Measurements from ENCODE around the gene JPH3.

The JPH3 gene

DNA sequence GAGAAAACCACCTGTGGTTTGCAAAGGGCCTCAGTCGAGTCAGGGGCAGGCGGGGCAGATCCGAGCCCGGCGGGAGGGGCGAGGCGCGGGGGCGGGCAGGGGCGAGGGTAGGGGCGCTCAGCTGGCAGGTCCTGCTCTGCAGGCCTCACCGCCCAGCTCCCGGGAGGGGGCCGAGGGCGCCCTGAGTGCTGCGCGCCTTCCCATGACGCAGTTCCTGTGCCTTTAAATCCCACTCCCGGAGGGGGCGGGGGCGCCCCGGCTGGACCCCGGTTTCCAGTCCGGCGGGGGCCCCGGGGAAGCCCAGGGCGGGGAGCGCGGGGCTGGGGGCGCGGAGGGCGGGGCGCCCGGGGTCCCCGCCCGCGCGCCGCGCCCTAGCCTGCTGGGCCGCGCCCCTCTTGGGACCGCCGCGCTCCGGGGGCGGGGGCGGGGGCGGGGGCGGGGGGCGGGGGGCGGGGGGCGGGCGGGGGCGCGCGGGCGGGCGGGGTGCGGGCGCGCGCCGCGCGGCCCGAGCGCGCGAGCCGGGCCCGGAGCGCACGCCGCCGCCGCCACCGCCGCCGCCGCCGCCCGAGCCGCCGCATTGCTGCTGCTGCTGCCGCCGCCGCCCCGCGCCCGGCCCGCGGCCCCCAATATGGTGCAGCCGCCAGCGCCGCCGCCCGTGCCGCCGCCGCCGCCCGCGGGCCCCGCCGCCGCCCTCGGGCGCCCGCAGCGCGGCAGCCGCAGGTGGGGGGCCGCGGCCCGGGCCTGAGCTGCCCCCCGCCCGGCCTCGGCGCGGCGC, at the start of gene JPH3:
JPH3 (plus strand) TSS at position 508 of the 775 bp plus-strand sequence. CDS start 639 bp downstream, outside the sequence.
- no peak for DNase-seq (ENCODE audit: low spot score)

DNA sequence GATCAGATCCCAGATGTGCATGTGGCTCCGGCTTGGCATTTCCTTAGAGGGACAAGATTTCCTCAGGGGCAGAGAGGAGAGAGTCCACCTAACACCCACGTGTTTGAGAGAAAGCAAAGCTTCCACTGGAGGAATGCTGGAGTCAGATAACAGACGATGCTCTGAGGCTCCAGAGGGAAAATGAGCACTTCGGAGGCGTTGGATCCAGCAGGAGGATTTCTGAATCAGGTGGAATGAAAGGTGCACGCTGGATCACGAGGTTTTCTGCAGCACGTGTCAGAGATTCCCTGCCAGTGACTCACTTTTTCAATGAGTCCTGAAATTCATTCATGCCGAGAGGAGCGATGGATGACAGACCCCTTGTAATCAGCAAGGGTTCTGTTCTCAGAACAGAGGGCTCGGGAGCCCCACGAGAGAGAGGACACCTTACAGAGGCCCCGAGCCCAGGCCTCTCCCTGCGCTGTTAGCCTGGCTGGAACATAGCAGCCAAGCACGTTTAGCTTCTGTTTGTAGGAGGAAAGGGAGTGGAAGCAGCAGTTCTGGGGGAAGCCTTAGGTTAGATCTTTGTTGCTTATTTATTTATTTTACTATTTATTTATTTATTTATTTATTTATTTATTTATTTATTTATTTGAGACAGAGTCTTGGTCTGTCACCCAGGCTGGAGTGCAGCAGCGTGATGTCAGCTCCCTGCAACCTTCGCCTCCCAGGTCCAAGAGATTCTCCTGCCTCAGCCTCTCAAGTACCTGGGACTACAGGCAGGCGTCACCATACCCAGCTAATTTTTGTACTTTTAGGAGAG, 49.3 kb upstream of the JPH3 start:
- peak; percentile 10 for DNase-seq (ENCODE audit: low spot score)

DNA sequence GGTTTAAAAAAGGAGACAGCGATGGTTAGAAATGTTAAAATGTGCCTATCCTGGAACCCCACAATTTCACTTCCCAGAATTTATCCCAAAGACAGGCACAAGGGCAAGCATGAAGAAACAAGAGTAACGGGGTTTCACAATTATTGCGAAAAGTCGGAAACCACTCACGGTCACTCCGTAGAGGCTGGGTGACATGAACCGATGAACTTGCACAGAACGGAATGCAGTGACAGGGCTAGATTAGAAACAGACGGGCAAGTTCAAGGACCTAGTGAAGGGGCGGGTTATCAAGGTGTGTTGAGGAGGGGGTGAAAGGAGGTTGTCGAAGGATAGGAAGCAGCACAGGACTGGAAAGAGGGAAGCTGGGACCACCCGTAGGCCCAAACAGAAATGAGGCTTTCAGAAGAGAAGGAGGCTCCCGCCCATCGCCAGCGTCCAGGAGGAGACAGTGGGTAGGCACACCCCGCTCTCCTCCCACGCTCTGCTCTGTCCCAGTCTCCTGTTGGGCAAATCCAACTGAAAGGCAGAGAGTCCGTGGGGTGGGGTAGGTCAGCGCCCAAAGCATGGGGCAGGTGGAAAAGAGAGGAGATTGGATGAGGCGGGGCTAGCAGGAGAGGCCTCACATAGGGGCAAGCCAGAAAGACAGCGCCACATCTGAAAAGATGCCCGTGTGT, 47.4 kb upstream of the JPH3 start:
- no peak for DNase-seq (ENCODE audit: low spot score)

DNA sequence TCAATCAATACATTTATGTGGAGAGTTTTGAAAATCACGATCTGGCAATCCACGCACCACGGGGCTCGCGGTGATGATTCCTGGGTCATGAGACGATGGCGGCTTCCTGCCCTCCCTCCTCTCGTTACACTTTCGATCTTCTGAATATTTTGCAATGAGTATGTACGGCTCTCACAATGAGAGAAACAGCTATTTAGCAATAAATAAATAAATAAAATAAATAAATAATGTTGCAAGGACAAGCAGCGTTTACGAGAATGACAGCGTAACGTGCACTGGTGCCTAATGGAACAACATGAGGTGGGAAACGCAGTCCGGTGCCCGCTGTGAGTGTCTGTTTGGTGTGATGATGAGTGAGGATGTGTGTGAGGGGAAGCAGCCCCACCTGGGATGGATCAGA, 46.7 kb upstream of the JPH3 start:
- DNase-seq (ENCODE audit: low spot score): no peak

- no peak for DNase-seq (ENCODE audit: low spot score)
These were observed 45.3 kb upstream of the JPH3 start for GRCh38 chr16:87556941-87557459.

DNA sequence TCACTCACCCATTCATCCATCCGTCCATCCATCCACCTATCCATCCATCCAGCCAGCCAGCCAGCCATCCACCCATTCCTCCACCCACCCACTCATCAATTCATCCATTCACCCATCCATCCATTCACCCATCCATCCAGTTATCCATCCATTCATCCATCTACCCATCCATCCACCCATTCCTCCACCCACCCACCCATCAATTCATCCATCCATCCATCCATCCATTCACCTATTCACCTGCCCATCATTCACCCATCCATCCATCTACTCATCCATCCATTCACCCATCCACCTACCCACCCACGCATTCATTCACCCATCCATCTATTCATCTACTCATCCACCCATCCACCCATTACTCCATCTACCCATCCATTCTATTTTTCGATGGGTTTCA, 43.6 kb upstream of the JPH3 start:
- DNase-seq (ENCODE audit: low spot score): no peak

DNA sequence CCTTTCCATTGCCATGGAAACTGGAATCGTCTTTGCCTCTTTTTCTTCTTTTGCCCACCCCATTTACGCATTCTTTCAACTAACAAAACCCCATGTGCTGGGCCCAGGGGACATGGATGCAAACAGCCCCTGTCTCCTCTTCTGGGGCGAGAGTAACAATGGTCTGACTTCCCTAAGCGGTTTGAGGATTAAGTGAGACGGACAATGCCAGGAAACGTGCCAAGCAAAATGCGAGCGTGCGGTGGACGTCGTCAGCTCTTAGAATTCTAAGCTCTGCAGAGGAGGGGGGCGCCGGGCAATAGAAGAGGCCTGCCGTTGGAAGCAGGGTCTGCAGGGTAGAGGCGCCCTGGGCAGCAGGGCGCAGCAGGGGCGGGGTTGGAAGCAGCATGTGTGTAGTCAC, 42.4 kb upstream of the JPH3 start:
- no peak for DNase-seq (ENCODE audit: low spot score)

DNA sequence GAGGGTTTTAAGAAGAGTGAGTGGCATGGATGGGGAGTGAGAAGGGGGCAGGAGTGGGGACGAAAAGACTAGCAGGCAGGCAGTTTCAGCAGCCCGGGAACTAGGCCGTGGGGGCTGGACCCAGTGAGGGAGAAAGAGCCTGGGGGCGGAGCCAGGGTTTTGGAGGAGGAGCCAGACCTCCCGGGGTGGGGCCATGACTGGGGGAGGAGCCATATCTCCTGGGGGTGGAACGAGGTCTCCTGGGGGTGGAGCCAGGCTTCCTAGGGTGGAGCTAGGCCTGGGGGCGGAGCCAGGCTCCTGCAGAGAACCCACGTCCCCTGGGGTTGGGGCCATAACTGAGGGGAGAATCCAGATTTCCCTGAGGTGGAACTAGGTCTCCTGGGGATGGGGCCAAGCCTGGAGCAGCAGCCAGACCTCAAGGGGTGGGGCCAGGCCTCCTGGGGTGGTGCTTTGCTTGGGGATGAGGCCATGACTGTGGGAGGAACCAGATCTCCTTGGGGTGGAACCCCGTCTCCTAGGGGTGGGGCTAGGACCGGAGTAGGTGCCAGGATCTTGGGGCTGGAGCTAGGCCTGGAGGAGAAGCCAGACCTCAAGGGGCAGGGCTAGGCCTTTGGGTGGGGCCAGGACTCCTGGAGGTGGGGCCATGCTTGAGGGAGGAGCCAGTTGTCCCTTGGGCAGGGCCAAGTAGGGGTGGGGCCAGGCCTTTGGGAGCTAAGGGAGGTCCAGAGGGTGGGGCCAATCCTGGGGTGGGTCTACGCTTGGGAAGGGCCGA, 41.7 kb upstream of the JPH3 start:
- peak; percentile 67 for DNase-seq (ENCODE audit: low spot score)

DNA sequence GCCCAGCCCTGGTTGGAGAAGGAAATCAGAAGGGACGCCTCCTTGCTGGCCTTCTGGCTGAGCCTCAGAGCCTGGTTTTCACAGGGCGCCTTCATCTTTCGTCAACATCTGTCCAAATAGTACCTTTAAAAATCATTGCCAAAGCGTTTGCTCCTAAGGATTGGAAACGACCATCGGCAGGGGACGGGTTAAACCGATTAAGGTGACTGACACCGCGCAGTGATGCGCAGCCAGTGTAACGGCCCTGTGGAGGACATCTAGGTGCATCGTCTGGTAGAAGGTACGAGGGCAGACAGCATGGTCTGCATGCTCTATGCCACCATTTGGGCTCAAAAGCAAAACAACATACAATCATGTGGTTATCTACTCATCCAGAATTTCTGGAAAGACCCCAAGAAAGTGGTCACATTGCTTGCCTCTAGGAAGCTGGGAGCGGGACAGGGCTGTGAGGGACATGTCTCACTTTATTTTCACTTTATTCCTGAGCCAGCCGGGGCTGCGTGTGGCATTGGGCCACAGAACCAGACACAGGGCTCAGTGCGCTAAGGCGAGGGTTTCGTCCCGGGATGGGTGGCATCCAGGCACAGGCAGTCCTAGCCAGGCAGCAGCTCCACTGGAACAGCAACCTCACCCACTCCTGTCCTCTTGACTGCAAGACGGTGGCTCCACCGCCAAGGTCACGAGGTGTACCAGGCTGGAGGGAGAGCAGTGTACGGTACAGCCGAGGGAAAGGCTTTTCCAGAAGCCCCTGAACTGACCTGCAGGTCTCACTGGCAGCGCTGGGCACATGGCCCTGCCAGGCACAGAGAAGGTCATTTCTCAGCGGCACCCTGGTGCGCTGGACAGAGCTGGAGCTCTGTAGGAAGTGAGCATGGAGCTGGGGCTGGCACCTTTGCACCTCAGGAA, 40.9 kb upstream of the JPH3 start:
- DNase-seq (ENCODE audit: low spot score): no peak

DNA sequence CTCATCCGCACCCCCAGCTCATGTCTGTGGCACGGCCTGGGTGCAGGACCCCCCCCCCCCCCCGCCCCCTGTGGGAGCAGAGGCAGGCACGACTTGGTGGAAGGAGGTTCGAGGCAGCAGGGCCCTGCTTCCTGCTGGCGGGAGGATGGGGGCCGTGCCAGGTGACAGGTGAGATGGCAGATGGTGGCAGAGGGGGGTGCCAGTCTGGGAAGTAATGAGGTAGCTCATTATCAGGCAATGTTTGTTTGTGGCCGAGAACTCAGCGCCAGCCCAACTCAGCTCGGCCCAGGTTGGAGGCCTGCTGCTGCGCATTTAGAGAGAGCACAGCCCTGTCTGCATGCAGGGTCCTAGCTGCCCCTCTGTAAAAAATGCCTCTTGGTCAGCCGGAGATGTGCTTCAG, 40.1 kb upstream of the JPH3 start:
- DNase-seq (ENCODE audit: low spot score): no peak

- no peak for DNase-seq (ENCODE audit: low spot score)
These were observed 39.3 kb upstream of the JPH3 start for GRCh38 chr16:87563022-87563421.

DNA sequence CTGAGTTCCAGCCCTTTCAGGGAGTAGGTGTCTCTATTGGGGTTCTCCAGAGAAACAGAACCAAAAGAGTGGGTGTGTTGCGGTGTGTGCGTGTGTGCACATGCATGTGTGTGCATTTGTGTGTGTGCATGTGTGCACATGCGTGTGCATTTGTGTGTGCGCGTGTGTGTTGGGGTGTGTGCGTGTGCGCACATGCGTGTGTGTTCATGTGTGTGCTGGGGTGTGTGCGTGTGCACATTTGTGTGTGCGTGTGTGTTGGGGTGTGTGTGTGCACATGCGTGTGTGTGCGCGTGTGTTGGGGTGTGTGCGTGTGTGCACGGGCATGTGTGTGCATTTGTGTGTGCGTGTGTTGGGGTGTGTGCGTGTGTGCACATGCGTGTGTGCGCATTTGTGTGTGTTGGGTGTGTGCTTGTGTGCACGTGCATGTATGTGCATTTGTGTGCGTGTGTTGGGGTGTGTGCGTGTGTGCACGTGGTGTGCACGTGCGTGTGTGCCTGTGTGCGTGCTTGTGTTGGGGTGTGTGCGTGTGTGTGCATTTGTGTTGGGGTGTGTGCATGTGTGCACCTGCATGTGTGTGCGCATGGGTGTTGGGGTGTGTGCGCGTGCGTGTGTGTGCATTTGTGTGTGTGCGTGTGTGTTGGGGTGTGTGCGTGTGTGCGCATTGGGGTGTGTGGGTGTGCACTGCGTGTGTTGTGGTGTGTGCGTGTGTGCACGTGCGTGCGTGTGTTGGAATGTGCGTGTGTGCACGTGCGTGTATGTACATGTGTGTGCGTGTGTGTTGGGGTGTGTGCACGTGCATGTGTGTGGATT, 38.4 kb upstream of the JPH3 start:
- no peak for DNase-seq (ENCODE audit: low spot score)

DNA sequence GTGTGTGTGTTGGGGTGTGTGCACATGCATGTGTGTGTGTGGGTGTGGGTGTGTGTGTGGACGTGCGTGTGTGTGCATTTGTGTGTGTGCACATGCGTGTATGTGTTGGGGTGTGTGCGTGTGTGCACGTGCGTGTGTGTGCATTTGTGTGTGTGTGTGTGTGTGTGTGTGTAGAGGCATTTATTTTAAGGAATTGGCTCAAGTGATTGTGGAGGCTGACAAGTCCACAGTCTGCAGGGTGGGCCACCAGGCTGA, 37.9 kb upstream of the JPH3 start:
- no peak for DNase-seq (ENCODE audit: low spot score)

- no peak for DNase-seq (ENCODE audit: low spot score)
These were observed 32.4 kb upstream of the JPH3 start for GRCh38 chr16:87569601-87570571.

- no peak for DNase-seq (ENCODE audit: low spot score)
These were observed 31.8 kb upstream of the JPH3 start for GRCh38 chr16:87570572-87570937.

DNA sequence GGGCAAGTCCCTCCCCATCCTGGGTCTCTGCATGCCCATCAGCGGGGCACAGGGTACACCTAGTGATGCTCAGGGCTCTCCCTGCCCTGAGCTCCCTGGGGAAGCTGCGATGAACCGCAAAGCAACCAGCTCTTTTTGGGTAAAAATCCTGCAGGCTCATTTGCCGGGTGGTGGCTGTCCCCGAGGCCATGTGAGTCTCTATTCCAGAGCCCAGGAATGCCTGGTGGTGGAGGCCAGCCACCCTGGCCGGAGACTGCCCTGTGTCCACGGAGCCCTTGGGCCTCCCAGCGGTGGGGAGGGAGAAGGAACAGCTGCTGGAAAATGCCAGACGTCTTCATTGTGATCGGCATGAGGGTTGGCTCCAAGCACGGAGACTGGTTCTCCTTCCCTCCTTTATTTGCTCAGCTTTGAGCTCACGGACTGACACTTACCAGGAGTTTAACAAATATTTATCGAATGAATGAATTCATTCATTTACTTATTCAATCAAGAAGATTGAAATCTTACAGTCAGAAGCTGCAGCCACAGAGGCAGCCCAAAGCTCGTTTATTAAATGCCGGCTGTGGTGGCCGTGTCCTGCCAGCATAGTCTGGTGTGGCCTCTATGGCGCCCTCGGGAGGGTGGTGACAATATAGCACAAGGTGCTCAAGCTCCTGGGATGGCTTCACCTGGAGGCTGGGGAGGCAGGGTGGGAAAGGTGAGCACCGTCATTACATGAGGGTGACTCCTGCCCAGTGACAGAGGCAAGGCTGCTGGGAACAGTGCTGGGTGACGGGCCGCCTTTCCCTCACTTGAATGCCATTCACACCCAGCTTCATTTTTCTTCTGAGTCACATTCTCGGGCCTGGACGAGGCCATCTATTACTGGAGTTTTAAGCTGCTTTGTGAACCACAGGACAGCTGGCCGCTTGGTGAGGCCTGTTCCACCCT, 31.1 kb upstream of the JPH3 start:
- no peak for DNase-seq (ENCODE audit: low spot score)

GRCh38 chr16:87571868-87572244, 30.5 kb upstream of the JPH3 start:
- no peak for DNase-seq (ENCODE audit: low spot score)

DNA sequence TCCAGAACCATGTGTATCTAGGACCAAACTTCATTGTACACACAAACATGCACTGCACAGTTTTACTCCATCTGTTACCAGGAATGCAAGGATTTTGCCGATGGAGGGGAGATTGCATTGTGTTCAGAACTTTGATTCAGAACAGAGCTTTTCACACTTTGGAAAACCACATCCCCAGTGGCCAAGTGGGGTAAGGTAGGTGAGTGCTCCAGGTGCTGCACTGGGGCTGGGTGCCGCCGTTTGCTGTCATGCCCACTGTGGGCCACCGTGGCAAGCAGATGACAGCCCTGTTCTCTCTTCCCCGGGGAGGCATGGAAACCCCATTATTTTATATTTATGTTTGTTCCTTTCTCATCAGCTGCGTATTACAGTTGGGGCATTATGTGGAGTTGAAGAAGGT, 29.3 kb upstream of the JPH3 start:
- no peak for DNase-seq (ENCODE audit: low spot score)

Measured in COLO829 (cell line).